GM19452 (cell line): Measurements from ENCODE around the gene TUFM.
"Not testable (repeated sequence)": the region's sequence is repeated elsewhere in the genome, so short reads cannot be mapped to it uniquely, and the experiment has no call there.

ENCODE experiments used
- ATAC-seq: cut with Tn5 transposase; IDR thresholded peaks from one replicate; pipeline ENCODE4 v1.9.1; 2021; ENCODE audit not compliant: unreplicated experiment

The TUFM gene

DNA sequence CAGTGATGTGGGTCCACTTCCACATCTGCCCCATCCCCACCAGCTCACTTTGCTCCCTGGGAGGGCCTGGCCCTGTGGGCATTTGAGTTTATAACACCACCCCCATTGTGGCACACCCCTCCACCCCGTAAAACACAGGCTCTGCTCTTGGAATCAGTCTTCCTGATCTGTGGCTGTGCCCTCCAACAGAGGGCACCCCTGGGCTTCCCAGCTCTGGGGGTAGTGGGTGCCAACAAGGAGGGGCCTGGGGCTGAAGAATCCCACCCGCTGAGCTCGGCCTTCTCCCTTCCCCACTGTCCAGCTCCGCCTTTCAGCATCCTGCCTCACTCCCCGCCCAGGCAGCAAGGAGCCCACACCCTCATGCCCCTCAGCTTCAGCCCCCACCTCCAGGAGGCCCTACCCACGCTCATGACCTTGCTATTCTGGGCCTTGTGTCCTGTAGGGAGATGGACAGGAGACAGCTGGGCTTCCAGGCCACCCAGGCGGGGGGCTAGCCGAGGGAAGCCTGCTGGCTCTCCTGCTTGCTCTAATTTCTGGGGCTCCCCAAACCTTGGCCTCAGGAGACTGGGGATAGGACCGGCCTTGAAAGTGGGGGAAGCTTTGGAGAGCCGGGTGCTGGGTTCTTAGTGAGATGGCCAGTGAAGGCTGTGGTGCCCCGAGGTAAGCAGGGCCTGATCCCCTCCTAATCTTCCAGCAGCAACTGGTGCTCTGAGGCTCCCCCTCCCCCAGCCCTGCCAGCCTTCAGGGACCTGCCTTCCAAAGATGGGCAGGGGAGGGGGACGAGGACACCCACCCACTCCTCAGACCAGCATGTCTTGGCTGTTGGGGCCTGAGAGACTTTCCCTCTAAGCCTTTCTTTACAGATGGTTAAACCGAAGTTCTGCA lies 29.2 kb upstream of the TUFM start:
- ATAC-seq, result no peak

DNA sequence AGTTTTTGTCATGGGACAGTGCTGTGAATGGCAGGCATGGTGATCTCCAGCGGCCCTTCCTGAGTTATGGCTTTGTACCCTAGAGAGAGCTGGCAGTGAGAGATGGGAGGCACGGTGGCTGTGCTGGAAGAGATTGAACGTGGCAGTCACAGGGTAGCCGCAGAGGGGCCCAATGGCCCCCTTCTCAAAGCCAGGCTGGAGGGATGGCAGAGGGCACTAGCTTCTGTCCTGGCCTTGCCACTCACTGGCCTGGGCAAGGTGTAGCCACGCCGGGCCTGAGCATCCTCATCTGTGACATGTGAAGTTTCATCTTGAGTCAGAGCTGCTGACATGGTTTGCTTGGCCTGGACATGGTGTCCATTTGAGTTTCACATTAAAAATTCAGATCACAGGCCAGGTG lies 28.3 kb upstream of the TUFM start:
- no peak for ATAC-seq

DNA sequence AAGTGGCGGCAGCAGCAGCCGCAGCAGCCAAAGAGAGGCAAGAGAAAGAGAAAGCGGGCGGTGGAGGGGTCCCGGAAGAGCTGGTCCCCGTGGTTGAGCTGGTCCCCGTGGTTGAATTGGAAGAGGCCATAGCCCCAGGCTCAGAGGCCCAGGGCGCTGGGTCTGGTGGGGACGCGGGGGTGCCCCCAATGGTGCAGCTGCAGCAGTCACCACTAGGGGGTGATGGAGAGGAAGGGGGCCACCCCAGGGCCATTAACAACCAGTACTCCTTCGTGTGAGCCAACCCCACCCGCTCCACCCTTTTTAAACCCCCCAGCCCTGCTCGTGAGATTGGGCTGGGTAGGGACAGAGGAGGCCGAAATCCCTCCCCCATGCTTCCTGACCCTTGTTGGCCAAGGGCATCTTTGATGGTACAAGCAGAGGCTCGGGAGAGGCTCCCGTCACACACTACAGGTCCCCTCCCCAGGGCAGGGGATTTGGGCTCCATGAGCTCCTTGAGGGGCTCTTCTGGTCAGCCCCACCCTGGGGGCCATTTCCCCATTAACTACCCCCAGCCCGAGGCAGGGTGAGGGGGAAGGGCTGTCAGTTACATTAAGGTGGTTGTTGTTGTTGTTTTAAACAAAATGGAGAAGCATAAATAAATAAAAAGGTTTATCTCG lies 27.5 kb upstream of the TUFM start:
- no peak for ATAC-seq

DNA sequence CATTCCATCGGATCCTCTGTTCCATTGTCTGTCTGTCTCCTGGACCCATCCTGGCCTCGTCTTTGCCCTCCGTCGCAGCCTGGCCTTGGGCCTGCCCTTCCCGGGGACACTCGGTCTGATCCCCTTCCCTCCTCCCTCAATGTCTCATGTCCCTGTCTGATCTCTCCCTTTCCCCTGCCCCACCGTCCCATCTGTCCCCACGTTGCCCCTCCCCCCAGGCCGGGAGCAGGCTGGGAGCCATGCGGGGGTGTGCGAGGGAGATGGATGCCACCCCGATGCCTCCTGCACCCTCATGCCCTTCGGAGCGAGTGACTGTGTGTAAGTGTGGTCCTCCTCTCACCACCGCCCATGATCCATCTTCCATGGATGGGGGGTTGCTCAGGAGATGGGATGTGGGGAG lies 26.8 kb upstream of the TUFM start:
- ATAC-seq, result no peak

DNA sequence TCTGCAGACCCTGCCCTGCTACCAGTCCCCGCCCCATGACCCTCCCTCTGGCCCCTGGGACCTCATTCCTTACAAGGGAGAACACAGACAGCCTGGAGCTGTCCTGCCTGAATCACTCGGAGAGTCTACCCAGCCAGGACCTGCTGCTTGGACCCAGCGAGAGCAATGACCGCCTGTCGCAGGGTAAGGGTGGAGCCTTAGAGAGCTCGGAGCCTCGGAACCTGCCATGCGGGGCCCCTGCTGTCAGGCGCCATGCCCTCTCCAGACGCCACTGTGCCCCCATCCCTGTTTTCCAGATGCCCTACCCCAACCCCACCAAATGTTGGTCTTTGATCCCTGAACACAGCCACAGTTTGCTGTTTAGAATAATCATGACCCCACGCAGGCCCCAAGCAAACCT lies 23.1 kb upstream of the TUFM start:
- ATAC-seq, result no peak

DNA sequence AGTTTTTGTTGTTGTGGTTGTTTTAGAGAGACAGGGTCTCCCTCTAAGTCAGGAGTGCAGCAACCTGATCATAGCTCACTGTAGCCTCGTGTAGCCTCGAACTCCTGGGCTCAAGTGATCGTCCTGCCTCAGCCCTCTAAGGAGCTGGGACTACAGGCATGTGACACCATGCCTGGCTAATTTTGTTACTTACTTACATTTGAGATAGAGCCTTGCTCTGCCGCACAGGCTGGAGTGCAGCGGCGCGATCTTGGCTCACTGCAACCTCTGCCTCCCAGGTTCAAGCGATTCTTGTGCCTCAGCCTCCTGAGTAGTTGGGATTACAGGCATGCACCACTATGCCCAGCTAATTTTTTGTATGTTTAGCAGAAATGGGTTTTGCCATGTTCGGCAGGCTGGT lies 21.5 kb upstream of the TUFM start:
- ATAC-seq, result not testable (repeated sequence)

DNA sequence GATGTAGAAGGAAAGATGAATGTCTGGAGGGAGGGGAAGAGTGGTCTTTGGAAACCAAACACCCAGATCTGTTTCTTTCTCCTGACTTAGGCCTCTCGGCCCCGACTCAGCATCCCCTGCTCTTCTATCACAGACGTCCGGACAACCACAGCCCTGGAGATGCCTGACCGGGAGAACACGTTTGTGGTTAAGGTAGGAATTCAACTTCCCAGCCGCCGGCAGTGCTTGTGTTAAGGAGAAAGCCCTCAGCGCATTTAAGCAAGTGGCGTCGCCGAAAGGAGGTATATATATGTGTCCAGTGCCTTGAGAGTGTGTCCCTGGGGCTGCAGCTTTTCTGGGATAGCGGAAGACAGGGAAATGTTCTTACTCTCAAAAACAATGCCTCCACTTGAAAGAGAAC lies 21.1 kb upstream of the TUFM start:
- no peak for ATAC-seq

DNA sequence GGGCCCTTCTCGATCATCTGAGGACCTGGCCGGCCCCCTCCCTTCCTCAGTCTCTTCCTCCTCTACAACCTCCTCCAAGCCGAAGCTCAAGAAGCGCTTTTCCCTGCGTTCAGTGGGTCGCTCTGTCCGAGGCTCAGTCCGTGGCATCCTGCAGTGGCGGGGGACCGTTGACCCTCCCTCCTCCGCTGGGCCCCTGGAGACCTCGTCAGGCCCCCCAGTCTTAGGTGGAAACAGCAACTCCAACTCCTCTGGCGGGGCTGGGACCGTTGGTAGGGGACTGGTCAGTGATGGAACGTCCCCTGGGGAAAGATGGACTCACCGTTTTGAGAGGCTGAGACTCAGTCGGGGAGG lies 20.3 kb upstream of the TUFM start:
- ATAC-seq, result no peak

DNA sequence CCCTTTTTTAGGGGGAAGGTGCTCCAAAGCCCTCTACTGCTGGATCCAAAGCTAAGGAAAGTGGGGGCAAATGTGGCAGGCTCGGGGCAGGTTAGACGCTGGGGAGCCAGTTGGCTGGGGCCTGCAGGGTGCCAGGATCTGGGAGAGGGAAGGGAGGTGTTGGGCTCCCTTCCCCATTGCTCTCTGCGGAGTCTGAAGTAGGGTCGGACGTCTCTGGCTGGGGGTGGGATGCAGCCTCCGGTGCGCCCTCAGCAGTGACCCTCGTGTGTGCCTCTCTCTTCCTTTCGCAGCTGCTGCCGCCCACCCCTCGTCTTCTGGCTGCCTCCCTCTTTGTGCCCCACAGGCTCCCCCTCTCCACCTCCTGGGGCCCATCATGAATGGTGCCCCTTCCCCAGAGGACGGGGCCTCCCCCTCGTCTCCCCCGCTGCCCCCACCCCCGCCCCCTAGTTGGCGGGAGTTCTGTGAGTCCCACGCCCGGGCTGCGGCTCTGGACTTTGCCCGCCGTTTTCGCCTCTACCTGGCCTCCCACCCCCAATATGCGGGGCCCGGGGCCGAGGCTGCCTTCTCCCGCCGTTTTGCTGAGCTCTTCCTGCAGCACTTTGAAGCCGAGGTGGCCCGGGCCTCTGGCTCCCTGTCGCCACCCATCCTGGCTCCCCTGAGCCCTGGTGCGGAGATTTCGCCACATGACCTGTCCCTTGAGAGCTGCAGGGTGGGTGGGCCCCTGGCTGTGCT lies 19.7 kb upstream of the TUFM start:
- no peak for ATAC-seq

DNA sequence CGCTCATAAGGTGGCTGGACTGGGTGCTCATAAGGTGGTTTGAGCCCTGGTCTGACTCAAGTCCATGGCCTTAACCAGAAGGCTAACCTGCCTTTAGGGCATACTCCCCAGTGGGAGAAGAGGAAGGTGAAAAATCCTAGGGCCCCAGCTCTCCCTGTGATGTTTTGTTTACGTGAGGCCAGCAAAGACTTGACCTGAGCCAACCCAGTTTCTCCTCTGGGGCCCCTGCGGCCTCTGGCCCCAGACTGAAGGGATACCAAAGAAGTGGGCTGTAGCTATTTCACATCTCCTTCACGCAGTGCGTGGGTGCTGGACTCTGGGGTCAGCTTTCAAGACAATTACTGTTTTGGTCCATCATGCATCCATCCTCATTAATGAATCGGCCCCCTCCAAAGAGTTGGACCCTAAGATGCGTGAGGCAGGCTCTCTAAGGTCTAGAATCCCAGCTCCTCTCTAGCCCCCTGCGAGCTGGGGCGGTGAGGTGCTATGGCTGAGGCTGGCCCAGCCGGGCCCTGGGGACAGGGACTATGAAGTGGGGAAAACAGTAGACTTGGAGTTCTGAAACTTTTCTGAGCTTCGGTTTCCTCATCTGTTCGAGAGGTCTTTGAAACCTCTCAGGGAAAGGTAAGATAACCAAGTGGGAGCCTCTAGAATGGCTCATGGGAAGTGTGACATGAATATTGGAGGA lies 19.0 kb upstream of the TUFM start:
- no peak for ATAC-seq

DNA sequence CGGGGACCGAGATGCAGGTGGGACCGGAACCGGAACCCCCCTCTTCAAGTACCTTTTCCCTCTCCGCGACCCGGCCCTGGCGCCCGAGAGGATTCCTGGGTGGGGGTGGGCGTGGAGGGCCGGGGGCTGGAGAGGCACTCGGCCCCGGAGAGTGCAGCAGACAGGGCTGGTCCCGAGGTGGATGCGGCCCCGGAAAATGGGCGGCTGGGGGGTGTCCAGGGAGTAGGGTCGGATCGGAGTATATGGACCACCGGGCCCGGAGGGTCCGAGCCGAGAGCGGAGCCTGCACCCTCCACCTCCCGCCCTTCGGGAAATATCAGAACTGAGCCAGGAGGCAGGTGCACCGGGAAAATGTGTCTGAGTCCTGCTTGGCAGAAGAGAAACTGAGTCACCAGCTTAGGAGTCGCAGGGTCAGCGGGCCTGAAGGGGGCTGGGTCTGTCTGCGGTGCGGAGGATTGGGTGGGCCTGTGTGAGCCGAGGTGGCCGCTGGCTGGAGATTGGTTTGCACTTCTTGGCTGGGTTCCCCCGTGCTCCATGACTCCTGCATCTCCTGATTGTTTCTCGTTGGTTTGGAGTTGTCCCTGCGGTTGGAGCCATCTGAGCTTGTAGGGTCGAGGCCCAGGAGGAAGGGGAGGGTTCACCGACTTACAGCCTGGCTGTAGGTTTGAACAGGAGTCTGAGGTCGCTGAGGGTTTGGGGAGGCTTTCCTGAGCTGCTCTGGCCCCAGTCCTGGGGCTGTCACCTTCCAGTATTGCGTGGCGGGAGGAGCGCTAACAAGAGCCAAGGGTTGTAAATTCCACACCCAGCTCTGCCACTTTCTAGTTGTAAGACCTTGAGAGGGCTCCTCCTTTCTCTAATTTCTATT lies 18.0 kb upstream of the TUFM start:
- ATAC-seq, result no peak

DNA sequence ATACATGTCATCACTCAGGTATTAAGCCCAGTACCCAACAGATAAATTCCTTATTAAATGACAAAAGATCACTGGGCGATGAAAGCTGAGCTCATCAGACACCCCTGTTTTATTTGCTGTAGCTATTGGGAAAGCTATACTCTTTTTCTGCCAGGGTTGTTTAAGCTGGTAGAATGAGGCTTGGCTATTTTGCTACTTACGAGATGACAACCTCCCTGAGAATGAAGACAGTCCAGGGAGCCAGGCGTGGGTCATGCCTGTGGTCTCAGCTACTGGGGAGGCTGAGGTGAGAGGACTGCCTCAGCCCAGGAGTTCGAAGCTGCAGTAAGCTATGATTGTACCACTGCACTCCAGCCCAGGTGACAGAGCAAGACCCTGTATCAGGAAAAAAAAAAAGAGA lies 13.2 kb upstream of the TUFM start:
- no peak for ATAC-seq

DNA sequence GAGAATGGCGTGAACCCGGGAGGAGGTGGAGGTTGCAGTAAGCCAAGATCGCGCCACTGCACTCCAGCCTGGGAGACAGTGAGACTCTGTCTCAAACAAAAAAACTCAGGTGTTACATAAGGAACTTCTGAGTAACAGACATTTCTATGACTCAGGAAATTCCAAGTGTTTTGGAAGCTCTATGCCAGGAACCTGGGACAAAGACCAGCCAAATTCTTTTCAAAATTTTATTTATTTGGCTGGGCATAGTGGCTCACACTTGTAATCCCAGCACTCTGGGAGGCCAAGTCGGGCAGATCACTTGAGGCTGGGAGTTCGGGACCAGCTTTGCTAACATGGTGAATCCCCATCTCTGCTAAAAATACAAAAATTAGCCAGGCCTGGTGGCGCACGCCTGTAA lies 12.3 kb upstream of the TUFM start:
- ATAC-seq, result no peak

DNA sequence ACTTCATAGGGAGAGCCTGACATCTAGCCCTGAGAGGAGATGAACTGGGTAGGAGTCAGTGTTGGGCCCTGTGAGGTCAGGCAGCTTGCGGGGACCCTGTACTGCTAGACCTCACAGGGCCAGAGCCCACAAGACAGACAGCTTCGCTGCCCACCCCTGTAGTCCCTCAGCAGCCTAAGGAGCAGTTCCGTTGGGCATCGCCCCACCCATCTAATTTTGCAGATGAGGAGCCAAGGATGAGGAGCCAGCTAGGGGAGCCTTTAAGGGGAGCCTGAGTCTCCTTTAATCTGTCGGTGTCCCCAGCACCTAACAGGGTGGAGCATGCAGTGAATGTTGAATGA lies 755 bp upstream of the TUFM start:
- ATAC-seq, result no peak

DNA sequence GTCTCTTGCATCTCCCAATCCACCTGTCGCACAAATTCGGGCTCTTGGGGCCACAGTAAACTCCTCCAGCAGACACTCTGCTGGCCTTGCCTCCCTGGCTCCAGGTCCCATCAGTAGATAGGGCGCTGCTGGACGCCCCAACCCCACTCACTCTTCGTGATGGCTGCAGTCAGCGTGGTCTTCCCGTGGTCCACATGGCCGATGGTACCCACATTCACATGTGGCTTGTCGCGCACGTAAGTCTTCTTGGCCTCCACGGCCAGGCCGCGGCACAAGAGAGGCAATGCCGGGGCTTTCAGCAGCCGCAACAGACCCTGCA lies 428 bp downstream of the TUFM start:
- ATAC-seq, result no peak

DNA sequence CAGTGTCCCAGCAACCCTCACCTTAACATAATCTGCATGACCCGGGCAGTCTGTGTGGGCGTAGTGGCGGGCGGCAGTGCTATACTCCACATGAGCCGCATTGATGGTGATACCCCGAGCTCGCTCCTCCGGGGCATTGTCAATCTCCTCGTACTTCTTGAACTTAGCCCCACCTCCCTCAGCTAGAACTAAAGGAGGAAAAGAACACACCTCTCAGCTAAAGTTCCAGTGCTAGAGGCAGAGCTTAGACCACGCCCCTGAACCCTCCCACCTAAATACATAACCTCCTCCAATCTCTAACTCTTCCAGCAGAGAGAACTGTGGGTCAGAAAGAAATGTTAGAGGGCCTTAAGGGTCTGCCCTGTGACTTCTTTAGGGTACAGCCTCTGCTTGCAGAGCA lies 855 bp downstream of the TUFM start:
- ATAC-seq, result no peak

DNA sequence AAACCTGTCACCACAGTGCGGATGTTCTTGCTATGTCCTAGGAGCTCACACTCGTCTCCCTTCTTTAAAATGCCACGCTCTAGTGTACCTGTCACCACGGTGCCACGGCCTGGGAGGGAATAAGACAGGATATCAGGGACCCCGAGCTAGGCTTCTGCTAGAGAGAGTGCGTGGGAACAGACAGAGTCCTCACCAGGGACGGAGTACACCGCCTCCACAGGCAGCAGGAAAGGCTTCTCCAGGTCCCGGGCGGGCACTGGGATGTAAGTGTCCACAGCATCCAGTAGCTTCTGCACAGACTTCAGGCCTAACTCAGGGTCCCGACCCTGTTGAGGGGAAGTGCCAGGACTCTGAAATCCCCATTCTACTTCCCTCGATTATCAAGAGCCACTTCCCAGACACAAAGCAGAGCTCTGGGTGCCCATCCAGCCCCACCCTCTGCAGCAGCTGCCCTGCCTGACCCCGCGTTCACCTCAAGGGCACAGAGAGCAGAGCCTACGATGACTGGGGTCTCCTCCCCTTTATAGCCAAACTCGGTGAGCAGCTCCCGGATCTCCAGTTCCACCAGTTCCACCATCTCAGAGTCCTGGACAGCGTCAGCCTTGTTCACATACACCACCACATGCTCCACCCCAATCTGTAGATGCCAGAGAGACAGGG lies 1.8 kb downstream of the TUFM start:
- ATAC-seq, result no peak

DNA sequence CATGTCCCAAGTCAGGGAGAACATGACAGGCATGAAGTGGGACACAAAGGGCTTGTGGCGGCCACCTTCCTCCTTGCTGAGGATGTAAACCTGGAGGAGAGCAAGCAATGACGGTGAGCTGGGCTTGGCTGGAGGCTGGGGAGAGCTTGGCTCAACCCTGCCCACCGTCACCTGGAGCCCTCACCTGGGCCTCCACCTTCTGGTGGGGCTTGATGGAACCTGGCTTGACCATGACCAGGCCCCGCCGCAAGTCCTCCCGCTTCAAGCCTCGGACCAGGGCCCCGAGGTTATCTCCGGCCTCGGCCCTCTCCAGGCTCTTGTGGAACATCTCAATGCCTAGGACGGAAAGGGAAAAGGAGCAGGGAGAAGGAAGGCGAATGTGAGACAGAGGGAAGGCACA lies 2.4 kb downstream of the TUFM start:
- ATAC-seq, result no peak

DNA sequence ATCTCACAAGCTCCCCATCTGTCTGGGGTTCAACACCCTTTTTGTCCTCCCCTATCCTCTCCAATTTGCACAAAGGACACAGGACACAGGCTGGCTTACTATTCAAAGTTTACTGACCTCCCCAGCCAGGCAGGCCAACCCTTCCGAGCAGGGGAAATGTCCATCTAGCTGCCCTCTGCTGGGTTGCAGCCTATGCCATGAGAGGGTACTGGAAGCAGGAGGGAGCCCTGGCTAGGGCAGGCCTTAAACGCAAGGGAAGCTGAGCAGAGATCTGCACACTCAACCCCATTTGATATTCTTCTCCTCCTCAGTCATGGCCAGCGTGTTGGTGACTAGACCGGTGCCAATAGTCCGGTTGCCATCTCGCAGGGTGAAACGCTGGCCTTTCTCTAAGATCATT lies 3.5 kb downstream of the TUFM start:
- no peak for ATAC-seq

DNA sequence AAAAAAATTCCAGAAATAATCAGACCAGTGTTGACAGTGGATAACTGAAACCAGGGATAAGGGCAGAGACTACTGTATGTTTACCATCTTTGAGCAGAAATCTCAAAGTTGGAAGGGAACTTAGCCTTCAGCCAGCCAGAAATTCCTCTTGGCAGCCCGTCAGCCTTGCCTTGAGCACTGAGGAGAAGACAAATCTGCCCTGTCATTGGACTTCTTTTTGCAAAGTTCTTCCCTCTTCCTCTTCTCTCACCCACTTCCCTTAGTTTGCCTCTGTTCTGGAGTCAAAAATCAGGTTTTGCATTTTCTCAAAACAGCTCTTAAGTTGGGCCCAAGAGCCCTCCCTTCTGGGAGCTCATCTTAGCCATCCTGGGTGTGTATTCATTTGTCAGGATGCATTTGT lies 6.2 kb downstream of the TUFM start:
- ATAC-seq, result no peak
